Measurements from ENCODE around the gene CDYL. TPM values are rescaled to one million over a fixed set of nuclear protein-coding genes. Genes with fewer than 3 reads are reported as not detected.

The CDYL gene
- total RNA-seq, 1 donor from 2014 or later, result 31.9 TPM

DNA sequence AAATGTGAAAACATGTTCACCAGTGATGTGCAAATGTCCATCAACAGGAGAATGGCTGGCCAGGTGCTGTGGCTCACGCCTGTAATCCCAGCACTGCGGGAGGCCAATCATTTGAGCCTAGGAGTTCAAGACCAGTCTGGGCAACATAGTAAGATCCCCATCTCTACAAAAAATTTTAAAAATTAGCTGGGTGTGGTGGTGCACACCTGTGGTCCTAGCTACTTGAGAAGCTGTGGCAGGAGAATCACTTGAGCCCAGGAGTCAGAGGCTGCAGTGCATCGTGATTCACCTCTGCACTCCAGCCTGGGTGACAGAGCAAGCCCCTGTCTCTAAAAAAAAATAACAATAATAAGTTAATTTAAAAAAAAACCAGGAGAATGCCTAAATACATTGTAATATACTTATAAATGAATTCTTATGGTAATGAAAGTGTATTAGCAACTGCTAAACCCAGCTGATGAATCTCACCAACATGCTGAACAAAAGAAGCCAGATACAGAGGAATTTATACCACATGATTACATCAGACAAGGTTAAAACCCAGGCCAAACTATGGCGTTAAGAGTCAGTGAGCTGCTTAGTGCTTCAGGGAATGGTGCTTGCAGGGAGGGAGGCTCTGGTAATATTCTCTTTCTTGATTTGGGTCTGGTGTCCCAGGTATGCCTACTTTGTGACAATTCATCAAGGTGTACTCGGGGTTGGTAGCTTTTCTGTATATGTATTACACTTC, 191.3 kb downstream of the CDYL start:
- DNase-seq (ENCODE audit: extremely low spot score in 2 of 2), result no peak
- intact Hi-C loops (cut with DNase I), result no loop called here

DNA sequence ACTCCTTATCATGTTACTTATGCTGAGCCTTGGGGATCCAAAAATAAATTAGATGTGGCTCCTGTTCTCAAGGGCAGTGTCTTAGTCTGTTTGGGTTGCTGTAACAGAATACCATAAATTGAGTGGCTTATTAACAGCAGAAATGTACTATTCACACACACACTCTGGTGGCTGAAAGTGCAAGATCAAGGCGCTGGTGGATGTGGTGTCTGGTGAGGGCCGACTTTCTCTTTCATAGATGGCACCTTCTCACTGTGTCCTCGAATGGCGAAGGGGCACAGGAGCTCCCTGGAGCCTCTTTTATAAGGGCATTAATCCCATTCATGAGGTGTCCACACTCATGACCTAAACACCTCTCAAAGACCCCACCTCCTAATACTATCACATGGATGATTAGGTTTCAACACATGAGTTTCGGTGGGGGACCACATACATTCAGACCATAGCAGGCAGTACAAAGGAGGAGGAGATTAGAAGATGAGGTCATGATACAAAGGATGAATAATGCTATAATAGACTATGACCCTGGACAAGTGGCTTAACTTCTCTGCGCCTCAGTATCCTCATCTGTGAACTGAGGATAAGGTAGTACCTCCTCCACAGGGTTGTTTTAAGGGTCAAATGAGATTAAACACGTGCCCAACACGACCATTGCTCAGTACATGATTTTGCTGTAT, 193.5 kb downstream of the CDYL start:
- TF ChIP-seq POLR2AphosphoS5 (IDR thresholded peaks at IDR 0.05; ENCODE audit: insufficient read depth in 1 of 2, low read depth in 1 of 2) (no peak), POLR2A (IDR thresholded peaks at IDR 0.05) (no peak)
- TF ChIP-seq, protein P1, sequence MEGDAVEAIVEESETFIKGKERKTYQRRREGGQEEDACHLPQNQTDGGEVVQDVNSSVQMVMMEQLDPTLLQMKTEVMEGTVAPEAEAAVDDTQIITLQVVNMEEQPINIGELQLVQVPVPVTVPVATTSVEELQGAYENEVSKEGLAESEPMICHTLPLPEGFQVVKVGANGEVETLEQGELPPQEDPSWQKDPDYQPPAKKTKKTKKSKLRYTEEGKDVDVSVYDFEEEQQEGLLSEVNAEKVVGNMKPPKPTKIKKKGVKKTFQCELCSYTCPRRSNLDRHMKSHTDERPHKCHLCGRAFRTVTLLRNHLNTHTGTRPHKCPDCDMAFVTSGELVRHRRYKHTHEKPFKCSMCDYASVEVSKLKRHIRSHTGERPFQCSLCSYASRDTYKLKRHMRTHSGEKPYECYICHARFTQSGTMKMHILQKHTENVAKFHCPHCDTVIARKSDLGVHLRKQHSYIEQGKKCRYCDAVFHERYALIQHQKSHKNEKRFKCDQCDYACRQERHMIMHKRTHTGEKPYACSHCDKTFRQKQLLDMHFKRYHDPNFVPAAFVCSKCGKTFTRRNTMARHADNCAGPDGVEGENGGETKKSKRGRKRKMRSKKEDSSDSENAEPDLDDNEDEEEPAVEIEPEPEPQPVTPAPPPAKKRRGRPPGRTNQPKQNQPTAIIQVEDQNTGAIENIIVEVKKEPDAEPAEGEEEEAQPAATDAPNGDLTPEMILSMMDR (IDR thresholded peaks at IDR 0.05), result no peak
- DNase-seq (ENCODE audit: extremely low spot score in 2 of 2), result no peak

More for the DNA sequence above, 191.3 kb downstream of the CDYL start:
- Histone ChIP-seq H3K36me3 (no peaks in the 10 kb centered on the region), H3K9me3 (no peaks in the 10 kb centered on the region), H3K4me1 (no peaks in the 10 kb centered on the region), H3K4me3 (no peak overlapping the region), H3K27ac (no peak overlapping the region), H3K27me3 (no peaks in the 10 kb centered on the region)
- TF ChIP-seq POLR2A (IDR thresholded peaks at IDR 0.05) (no peak), POLR2AphosphoS5 (IDR thresholded peaks at IDR 0.05; ENCODE audit: insufficient read depth in 1 of 2, low read depth in 1 of 2) (no peak)
- TF ChIP-seq, protein P1 (IDR thresholded peaks at IDR 0.05), result no peak

DNA sequence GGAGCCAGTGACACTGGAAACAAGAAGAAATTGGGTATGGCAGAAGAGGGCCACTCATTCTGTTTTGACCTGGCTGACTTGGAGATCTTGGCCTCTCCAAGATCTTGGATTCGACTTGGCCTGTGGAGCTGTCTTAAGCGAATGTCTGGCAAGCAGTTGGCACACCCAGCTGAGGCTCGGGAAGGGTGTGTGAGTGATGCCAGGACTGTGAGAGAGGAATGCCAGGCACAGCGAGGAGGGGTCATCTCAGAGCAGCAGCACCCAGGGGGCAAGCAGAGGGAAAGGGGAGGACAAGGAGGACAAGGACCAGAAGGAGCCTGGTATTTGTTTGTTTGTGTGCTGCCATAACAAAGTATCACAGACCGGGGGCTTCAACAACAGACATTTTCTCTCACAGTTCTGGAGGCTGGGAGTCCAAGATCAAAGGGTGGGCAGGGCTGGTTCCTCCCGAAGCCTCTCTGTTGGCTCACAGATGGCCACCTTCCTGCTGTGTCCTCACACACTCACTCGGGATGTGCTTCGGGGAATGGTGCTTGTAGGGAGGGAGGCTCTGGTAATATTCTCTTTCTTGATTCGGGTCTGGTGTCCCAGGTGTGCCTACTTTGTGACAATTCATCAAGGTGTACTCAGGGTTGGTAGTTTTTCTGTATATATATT, 194.7 kb downstream of the CDYL start:
- Histone ChIP-seq H3K4me1 (no peaks in the 10 kb centered on the region), H3K9me3 (no peaks in the 10 kb centered on the region), H3K27me3 (no peaks in the 10 kb centered on the region), H3K4me3 (no peak overlapping the region), H3K36me3 (no peaks in the 10 kb centered on the region), H3K27ac (no peak overlapping the region)
- TF ChIP-seq POLR2AphosphoS5 (IDR thresholded peaks at IDR 0.05; ENCODE audit: insufficient read depth in 1 of 2, low read depth in 1 of 2) (no peak), POLR2A (IDR thresholded peaks at IDR 0.05) (no peak)
- TF ChIP-seq, protein P1 (IDR thresholded peaks at IDR 0.05), result no peak
- intact Hi-C loops (cut with DNase I), result no loop called here
- no peak for DNase-seq (ENCODE audit: extremely low spot score in 2 of 2)

More for the DNA sequence above, 193.5 kb downstream of the CDYL start:
- Histone ChIP-seq H3K4me1 (no peaks in the 10 kb centered on the region), H3K9me3 (no peaks in the 10 kb centered on the region), H3K27ac (no peak overlapping the region), H3K36me3 (no peaks in the 10 kb centered on the region), H3K4me3 (no peak overlapping the region), H3K27me3 (no peaks in the 10 kb centered on the region)
- intact Hi-C loops (cut with DNase I), result no loop called here

DNA sequence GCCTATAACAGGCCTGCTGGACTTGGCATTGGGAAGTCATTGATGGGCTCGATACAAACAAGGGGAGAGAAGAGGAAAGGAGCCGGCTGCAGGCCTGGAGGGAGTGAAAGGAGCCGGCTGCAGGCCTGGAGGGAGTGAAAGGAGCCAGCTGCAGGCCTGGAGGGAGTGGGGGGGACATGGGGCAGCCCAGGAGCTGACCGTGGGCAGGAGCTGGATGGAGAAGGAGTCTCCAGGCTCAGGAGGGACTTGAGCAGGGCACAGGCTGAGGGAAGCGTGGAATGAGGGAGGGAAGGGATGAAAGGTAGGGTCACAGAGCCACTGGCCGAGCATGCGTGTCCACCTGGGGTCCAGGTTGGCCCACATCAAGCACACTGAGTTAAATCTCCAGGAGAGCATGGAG, 195.6 kb downstream of the CDYL start:
- intact Hi-C loops (cut with DNase I), result no loop called here
- H3K27ac ChIP-seq, result no peak overlapping the region

More for the DNA sequence above, 195.6 kb downstream of the CDYL start:
- Histone ChIP-seq H3K9me3 (no peaks in the 10 kb centered on the region), H3K27me3 (no peaks in the 10 kb centered on the region), H3K36me3 (no peaks in the 10 kb centered on the region), H3K4me3 (no peak overlapping the region), H3K4me1 (no peaks in the 10 kb centered on the region)
- no peak for TF ChIP-seq POLR2A (IDR thresholded peaks at IDR 0.05)
- TF ChIP-seq, protein P1 (IDR thresholded peaks at IDR 0.05), result no peak
- no peak for TF ChIP-seq POLR2AphosphoS5 (IDR thresholded peaks at IDR 0.05; ENCODE audit: insufficient read depth in 1 of 2, low read depth in 1 of 2)
- no peak for DNase-seq (ENCODE audit: extremely low spot score in 2 of 2)
